ENCODE measurements around the gene STX4. TPM values are rescaled to one million over a fixed set of nuclear protein-coding genes. Genes with fewer than 3 reads are reported as not detected.

STX4 gene
- total and polyA plus RNA-seq, 9 of the 15 experiments (the other 6 are each of a cell fraction or from before 2014, with no cell fraction given) = 3.2 to 48.0 (median 21.5) TPM

GRCh38 chr16:31032736-31033708 is at the start of gene STX4 (continued):
- TF ChIP-seq PRDM10 (IDR thresholded peaks at IDR 0.05; ENCODE audit: partially characterized antibody) (peak; percentile 38), HNRNPH1 (optimal IDR thresholded peaks at IDR 0.05; ENCODE audit: low read depth, low read length) (no peak), ZNF511 (CRISPR knock-in tag; IDR thresholded peaks at IDR 0.05) (peak; percentile 91), ELK1 (CRISPR knock-in tag; IDR thresholded peaks at IDR 0.05) (no peak), ZSCAN29 (IDR thresholded peaks at IDR 0.05) (no peak), ZNF449 (CRISPR knock-in tag; IDR thresholded peaks at IDR 0.05) (0 out of 2 replicates have a peak, but pooled peaks have one; percentile 35), ASH1L (IDR thresholded peaks at IDR 0.05; ENCODE audit: borderline replicate concordance, low read depth, partially characterized antibody) (peak; percentile 85), FOXA3 (CRISPR knock-in tag; conservative IDR thresholded peaks at IDR 0.05 in 1 of 2, IDR thresholded peaks at IDR 0.05 in 1 of 2) (peak in 1 of 2 experiments; percentile 47; a peak in 1 of 4 replicates), FOXK2 (conservative IDR thresholded peaks at IDR 0.05 in 1 of 2, IDR thresholded peaks at IDR 0.05 in 1 of 2; ENCODE audit: low read depth in 2 of 2) (peak; percentile 69 to 92), ZNF79 (CRISPR knock-in tag; IDR thresholded peaks at IDR 0.05; ENCODE audit: low read depth) (no peak), EP300 (IDR thresholded peaks at IDR 0.05; ENCODE audit: low read length) (peak; percentile 81), ZNF75A (CRISPR knock-in tag; IDR thresholded peaks at IDR 0.05) (no peak), BMI1 (IDR thresholded peaks at IDR 0.05; ENCODE audit: low read length) (no peak), AFF4 (CRISPR knock-in tag; IDR thresholded peaks at IDR 0.05) (peak; percentile 77; the same call in 1 of the 2 replicates)

Measured in K562 (cell line).